Articular chondrocyte of knee joint (primary cell): Measurements from ENCODE around the gene TARS3. TPM values are rescaled to one million over a fixed set of nuclear protein-coding genes. Genes with fewer than 3 reads are reported as not detected.

ENCODE experiments used
- small RNA-seq: library from RNA; depleted of rRNA; stranded (forward); fragments of <200 nt; gene quantifications from one replicate; pipeline ENCODE3, GENCODE V24; 2012
- total RNA-seq: library from RNA; depleted of rRNA; stranded (reverse); fragments of >200 nt; gene quantifications from 2 replicates; pipeline ENCODE4 v1.2.3, GENCODE V29; 2012

TARS3 gene
- 12.4 and 13.7 TPM in 2 replicates for total RNA-seq

DNA sequence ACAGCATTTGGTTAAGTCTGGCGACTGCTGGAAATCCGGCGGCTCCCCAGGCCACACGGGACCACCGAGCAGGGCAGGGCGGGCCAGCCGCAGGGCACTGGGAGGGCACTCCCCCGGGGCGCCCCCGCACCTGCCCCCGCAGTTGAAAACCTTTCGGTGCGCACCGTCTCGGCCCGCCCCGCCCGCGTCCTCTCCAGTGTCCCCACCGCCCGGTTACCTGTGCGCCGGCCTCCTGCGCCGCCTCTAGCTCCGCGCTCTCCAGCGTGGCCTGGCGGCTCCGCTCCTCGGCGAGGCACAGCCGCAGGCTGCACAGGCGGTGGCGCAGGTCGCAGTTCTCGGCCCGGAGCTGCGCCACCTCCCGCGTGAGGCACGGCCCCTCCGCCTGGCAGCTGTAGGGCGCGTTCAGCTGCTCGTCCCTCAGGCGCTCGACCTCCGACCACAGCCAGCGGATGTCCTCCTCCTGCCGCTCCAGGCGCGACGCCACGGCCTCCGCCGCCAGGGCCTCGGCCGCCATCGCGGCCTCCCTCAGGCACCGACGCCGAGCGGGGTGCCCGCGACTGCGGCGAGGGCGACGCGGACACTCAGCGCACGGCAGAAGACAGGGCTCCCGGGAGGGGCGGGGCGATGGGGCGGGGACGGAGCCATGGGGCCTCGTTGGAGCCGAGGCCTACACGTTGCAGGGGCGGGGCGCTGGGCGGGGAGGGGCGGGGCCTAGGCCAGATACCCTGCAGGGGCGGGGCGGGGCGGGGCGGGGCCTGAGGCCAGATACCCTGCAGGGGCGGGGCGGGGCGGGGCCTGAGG is at the start of gene TARS3:
TARS3 (minus strand) TSS at position 600 of the 801 bp plus-strand sequence; CDS start at position 514, 86 bp downstream.

DNA sequence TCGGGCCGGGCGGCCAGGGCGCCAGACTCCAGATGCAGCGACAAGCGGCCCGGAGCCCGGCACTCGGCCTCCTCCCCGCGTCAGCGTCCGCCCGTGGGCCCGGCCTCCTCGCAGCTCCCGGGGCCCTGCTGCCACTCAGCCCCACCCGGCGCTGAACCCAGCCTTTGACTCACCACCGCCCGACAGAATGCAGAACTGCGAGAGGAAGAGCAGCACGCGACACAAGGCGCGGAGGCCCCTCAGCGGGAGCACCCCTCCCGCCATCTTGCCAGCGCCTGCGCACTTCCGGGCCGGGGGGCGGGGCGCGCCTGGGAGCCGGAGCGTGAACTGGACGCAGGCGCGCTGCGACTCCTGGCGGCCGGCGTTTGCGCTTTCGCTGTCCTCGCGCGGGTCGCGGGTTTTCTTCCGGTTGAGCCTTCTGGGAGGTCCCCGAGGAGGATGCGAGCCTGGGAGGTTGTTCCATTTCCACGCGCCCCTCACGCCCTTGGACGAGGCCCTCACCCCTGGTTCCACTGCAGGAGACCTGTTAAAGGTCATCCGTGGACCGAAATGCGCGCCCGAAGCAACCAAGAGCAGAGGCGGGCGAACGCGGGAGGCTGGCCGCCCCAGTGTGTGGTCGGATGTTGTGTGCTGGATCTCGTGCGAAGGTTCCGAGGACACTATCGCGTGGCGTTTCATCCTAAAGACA is 72.0 kb downstream of the TARS3 start, which contains the start of gene TM2D3:
TM2D3 (minus strand) TSS at position 284 of the 688 bp plus-strand sequence; CDS start at position 264, 20 bp downstream.

Small RNA genes lying within 50 kb of the gene (small RNA-seq; reads per million reads assigned to genes)
- gene RN7SL209P = not detected
- gene RNU6-807P = not detected

Other genes starting within 250 kb of the TARS3 start
- gene PCSK6, start 234.8 kb downstream of the TARS3 start, total RNA-seq = 0.13 and 0.43 TPM in 2 replicates
- gene TM2D3, start 72.1 kb downstream of the TARS3 start, total RNA-seq = 41.3 and 52.3 TPM in 2 replicates
- not detected in 2 replicates for gene OR4F6, start 79.0 kb upstream of the TARS3 start, total RNA-seq
- not detected in 2 replicates for gene OR4F15, start 87.7 kb upstream of the TARS3 start, total RNA-seq